Measurements from ENCODE around the gene CBFA2T3.
"Not testable (repeated sequence)": the region's sequence is repeated elsewhere in the genome, so short reads cannot be mapped to it uniquely, and the experiment has no call there.

Gene CBFA2T3

GRCh38 chr16:89012622-89012995, 35.6 kb upstream of the CBFA2T3 start:
- DNase-seq, result no peak

DNA sequence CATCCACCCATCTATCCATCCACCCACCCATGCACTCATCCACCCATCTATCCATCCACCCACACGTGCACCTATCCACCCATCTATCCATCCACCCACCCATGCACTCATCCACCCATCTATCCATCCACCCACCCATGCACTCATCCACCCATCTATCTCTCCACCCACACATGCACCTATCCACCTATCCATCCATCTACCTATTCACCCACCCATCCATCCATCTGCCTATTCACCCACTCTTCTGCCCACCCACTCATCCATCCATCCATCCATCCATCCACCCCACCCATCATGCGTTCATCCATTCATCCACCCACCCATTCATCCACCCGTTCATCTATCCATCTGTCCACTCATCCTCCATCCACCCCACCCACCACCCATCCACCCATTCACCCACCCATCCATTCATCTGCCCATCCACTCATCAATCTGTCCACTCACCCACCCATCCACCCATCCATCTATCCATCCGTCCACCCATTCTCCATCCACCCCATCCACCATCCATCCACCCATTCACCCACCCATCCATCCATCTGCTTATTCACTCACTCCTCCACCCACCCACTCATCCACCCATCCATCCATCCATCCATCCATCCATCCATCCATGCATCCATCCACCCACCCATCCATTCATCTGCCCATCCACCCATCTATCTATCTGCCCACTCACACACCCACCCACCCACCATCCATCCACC, 35.1 kb upstream of the CBFA2T3 start:
- no peak for DNase-seq

DNA sequence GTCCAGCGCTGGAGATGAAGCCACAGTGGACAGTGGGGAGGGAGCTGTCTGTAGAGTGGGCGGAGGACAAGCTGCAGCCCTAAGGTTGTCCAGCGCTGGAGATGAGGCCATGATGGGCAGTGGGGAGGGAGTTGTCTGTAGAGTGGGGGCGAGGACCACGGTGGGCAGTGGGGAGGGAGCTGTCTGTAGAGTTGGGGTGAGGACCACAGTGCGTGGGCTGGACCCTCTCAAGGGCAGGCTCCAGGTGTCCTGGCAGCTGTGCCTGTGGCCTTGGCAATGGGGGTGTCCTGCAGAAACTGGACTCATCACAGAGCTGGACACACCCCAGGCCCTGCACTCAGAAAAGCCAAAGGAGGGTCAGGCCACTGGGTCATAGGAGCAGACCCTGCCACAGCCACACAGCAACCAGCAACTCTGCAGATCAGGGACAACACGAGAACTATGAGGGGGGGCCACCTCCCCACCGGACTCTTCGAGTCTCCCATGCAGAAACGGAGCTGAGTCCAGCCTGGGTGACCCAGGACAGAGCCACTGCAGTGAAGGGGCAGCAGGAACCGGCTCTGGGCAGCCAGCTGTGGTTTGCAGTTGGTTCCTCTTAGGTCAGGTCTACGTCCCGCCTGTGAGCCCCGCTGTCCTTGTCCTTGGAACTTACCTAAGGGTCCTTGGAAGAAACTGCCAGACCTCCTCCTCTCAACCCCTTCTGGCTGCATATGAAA, 33.4 kb upstream of the CBFA2T3 start:
- no peak for DNase-seq

DNA sequence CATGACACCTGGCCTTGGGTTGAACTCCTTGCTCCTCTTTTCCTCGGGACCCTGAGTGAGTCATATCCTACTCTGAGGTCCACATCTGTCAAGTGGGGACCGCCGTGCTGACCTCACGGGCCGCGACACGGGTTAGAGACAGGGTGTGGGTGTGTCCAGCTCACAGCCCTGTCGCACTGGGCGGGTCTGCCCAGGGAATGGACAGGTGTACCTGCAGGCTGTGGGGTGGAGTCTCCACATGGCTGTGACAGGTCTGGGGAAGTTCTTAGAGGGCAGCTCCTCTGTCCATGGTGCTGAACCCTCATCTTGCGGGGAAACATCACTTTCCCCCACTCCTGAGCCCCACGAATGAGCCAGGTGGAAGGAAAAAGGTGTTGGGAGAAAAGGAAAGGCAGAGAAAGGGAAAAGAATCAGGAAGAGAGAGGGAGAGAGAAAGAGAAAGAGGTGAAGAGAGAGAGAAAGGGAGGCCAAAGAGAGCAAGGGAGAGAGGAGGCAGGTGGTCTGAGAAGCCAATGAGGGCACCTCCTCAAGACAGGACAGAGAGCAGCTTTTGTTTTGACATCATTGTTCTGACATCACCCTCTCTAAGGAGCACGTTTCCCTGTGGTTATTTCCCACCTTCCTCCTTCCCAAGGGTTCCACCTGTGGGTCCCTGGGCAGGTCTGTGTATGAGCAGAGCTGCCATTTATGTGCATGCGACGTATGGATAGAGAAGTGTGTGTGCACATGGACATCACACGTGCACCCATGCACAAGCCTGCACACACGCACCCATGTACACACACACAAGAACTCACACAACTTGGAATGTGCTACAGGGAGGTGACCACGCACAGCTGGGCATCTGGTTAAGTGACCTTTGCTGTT, 32.6 kb upstream of the CBFA2T3 start:
- DNase-seq, result peak in 1 of 5 donors; percentile 31

GRCh38 chr16:89008796-89009195, 31.8 kb upstream of the CBFA2T3 start:
- DNase-seq, result not testable (repeated sequence)

DNA sequence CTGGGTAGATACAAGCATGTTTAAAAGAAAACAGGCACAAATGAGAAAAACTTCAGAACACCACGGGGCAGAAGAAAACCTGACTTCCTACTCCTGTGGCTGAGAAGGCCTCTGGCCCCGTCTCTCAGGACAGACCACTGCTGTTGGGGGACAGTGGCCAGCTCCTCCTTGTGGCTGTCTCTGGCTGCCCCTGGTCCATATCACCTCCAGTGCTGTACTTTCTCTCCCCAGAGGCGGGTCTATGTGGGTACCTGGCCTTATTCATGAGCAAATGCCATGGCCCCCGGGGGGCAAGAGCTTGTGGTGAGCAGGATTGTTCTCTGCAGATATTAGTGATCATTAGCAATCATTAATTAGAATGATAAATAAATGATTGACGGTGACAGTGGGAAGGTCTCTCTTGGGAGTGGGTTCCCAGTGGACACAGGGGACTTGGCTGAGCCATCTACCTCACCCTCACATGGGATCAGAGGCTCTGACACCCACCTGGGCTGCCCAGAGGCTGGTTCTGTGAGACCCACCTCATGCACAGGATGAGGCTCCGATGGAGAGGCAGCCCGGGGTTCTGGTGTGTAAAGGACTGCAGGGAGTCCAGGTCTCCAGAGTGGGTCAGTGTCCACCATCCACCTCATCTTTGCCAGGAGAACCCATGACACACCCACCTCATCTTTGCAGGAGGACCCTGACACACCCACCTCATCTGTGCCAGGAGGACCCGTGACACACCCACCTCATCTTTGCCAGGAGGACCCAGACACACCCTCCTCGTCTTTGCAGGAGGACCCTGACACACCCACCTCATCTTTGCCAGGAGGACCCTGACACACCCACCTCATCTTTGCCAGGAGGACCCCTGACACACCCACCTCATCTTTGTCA, 30.6 kb upstream of the CBFA2T3 start:
- DNase-seq, result no peak

GRCh38 chr16:89006036-89006752, 29.2 kb upstream of the CBFA2T3 start:
- no peak for DNase-seq

DNA sequence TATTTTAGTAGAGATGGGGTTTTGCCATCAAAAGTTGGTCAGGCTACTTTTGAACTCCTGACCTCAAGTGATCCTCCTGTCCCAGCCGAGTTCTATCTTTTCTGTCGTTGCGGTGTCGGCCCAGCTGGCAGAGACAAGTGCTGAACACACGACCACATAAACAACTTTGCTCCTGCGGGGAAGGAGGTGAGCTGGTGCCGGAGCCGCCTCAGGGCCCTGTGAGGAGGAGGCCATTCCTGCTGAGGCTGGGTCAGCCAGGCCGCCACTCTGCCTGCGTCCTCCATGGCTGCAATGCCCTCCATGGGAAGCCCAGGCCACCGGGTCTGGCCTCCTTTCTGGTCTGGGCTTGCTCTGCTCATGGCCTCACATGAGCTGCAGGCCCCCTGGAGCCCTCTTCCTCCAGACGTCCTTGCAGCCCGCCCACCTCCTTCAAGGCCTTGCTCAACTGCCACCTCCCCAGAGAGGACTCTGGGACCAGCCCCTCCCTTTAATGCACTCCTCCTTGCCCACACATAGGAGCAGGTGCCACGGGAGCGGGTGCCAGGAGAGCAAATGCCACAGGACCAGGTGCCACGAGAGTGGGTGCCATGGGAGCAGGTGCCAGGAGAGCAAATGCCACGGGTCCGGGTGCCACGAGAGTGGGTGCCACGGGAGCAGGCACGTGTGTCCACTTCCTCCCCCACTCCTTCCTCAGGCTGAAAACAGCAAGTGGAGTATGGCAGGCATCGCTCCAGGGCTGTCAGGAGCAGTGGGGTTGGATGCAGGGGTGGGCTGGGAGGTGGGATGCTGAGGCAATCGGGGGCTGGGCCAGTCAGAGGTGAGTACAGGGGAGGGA, 28.4 kb upstream of the CBFA2T3 start:
- no peak for DNase-seq

DNA sequence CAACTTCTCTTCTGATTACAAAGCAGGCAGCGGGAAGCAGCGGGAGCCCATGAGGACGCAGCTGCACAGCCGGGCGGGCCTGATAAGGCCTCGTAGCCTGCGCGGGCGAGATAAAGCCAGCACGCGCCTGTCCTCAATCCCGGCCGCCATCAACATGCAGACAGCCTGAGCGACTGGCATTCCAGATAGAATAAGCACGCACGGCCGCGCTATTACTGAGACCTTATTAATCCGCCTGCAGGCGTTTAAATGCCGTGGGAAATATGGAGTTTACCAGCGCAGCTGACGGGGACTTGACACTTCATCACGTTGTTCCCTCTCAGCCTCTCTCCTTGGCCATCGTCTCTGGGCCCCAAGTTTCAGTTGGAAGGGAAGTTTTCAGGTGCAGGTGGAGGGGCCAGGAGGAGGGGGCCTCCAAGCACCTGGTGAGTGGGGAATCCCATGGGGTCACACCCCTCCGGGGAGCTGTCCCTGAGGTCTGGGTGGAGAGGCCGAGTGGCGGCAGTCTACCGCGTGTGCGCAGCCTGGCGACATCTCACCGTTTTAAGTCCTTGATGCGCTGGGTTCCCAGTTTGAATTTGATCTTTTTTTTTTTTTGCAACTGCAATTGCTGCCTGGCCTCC, 27.3 kb upstream of the CBFA2T3 start:
- DNase-seq, result no peak

DNA sequence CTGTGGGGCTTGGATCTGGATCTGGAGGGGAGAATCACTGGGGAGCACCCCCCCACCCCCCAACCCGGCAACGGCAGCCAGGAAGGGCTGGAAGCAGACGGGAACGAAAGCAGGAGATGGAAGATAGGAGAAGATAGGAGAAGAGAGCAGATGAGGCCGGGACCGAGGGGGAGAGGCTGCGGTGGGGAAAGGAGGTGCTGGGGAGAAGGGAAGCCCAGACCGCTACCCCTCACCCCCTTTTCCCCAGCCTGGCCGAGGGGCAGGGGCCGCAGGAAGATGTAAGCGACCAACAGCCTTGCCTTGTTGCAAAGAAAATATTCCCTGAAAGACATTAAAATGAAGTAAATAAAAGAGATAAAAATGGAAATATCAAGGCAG, 26.8 kb upstream of the CBFA2T3 start:
- DNase-seq, result no peak

- DNase-seq, result no peak
Measured at GRCh38 chr16:89002851-89003830, 26.1 kb upstream of the CBFA2T3 start.

DNA sequence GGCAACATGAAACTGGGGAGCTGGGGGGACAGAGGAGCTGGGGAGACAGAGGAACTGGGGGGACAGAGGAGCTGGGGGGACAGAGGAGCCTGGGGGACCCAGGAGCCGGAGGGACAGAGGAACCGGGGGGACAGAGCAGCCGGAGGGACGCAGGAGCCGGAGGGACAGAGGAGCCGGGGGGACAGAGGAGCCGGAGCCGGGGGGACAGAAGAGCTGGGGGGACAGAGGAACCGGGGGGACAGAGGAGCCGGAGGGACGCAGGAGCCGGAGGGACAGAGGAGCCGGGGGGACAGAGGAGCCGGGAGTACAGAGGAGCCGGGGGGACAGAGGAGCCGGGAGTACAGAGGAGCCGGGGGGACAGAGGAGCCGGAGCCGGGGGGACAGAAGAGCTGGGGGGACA, 25.1 kb upstream of the CBFA2T3 start:
- DNase-seq, result not testable (repeated sequence)

DNA sequence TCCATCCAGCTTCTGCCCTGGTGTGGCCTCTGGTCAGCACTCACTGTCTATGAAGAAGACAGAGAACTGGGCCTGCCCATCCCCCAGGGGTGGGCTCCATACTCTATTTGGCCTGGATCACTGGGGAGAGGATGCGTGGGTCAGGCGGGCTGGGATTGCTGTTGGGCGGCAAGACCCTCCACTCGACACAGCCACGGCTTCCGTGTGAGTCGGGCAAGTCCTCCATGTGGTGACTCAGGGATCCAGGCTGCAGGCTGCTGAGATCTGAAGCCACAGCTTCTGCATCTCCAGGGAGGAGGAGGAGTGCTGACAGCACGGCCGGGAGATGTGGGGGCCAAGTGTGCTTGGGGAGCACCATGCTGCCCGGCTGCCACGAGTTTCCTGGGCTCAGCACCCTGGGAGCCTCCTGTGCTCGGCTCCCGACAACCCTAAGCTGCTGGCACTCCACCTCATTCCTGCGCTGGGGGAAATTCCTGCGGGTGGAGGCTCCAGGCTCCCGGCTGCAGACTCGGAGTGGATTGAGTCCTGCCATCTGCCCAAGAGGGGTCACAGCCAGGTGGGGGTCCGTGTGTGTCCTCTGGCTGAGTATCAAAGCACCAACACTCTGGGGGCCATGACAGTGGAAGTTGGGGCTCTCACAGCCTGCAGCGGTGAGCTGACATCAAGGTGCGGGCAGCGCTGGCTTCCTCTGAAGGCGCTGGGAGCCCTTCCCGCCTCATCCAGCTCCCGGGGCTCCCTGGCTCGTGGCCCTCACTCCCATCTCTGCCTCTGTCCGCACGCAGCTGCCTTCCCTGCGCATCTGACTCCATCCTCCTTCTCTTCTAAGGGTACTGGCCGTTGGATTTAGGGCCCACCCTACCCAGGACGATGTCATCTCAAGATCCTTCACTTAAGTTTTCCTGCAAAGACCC, 24.4 kb upstream of the CBFA2T3 start:
- no peak for DNase-seq

- DNase-seq, result no peak
Measured at GRCh38 chr16:89000207-89000959, 23.4 kb upstream of the CBFA2T3 start.

DNA sequence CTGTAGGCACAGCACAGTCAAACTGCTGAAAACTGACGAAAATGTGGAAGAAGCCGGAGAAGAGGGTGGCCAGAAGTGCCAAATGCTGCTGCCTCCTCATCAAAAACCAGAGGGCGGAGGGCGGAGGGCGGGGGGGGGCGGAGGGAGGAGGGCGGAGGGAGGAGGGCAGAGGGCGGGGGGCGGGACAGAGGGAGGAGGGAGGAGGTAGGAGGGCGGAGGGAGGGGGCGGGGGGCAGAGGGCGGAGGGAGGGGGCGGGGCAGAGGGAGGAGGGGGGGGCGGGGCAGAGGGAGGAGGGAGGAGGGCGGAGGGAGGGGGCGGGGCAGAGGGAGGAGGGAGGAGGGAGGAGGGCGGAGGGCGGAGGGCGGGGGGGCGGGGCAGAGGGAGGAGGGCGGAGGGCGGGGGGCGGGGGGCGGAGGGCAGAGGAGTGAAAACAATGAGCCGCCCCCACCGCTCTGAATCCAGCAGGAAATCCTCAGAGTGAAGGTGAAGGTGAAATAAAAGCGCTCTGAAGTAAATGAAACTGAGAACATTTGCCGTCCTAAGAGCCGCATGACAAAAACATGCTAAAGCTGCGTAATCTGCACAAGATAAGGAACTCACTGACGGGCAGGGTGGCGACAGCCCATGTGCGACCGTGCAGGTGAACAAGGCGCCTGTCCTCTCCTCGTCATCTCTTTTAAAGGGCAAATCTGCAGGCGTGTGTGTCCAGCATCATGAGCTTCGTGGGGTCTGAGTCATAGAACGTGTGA, 22.6 kb upstream of the CBFA2T3 start:
- DNase-seq, result peak in 2 of 5 donors; percentile 11 to 35

DNA sequence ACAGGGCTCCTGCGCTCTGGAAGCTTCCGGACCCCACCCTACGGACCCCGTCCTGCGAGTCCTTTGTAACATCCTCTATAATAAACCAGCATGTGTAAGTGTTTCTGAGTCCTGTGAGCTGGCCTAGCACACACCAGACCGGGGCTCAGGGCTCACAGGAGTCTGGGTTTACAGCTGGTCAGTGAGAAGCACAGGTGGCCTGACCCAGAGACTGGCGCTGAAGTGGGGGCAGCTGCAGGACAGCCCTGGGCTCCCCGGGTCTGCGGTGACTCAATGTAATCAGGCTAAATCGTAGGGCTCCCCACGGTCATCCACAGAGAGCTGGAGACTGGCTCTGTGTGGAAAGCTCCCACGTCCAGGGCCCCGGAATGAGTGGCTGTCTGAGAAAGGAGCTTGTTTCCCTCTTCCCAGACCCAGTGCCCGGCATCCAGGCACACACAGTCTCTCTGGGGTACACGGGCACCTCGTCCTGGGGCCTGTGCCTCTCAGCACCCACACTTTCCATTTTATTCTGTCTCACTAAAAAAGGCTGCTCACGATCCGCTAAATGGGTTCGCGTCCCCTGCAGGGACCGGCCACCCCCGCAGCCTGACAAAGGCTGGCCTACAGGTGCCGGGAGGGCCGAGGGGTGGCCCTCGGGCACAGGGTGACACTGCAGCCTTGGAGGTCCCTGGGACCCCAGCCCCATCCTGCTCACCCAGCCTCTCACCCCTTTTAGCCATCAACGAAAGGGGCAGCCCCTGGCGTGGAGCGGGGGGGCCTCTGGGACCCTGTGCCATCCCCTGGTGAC, 18.9 kb upstream of the CBFA2T3 start:
- no peak for DNase-seq
